Activated CD4-positive, CD25-positive, alpha-beta regulatory T cell (primary cell): Measurements from ENCODE around the gene ACBD3.
A peak's percentile ranks its signal among the peaks of the same experiment; 100 is the strongest.

ENCODE experiments used
- DNase-seq, 4 experiments: peaks; one replicate each; lab custom pipeline; 2025; lab: John Stamatoyannopoulos, UW

ACBD3 gene

GRCh38 chr1:226134170-226135058 lies 52.1 kb downstream of the ACBD3 start:
- DNase-seq = no peak

GRCh38 chr1:226133504-226134123 lies 52.9 kb downstream of the ACBD3 start:
- no peak for DNase-seq

DNA sequence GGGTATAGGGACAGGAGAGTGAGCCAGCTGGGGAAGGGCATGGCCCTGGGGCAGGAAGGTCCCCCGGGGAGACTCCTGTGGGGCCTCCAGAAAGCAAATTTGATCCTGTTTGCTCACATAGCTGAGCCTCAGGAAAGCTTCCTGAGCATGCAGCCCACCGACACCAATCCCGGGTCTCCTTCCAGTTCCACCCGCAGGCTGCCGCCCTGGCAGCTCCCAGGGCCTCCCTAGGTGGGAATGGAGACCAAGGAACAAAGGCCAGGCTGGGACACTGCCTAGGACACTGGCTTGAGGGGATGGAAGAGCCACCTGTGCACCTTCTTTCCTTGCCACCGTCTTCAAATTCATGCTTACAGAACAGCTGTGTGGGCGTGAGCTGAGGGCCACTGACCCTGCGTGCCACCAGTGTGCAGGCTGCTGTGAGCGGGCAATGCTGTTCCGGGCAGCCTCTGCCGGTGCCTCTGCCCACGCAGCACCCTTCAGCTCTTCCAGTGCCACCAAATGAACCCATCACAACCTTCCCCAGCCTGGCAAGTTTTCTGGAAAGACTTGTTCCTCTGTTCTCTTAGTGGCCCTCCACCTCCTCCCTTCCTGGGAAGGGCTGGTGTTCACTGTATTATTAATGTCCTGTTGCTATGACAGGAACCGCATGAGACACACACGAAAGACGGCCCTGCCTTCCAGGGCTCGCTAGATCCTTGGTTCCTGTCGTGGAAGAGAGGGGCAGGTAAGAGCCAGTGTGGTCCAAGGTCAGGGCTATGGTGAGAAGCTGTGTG lies 53.6 kb downstream of the ACBD3 start:
- DNase-seq = no peak

DNA sequence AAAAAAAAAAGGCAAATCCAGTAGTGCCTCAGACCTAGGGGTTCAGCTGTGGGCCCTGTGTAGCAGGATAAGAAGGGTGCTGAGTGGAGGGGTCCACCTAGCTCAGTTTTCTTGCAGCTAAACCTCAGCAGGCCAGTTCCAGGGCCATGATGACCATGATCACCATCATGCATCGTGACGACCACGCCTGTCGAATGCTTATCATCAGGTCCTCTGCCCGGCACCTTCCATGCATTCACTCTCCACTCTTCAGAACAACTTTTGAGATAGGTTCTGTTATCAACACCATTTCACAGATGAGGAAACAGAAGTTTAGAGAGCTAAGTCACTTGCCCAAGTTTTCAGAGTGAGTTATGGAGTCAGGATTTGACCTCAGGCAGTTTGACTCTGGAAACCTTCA lies 54.9 kb downstream of the ACBD3 start:
- no peak for DNase-seq

GRCh38 chr1:226129230-226129629 lies 57.3 kb downstream of the ACBD3 start:
- DNase-seq = no peak

GRCh38 chr1:226128487-226129075 lies 58.0 kb downstream of the ACBD3 start:
- no peak for DNase-seq

- no peak for DNase-seq
Observed at GRCh38 chr1:226126824-226127569, 59.5 kb downstream of the ACBD3 start.

DNA sequence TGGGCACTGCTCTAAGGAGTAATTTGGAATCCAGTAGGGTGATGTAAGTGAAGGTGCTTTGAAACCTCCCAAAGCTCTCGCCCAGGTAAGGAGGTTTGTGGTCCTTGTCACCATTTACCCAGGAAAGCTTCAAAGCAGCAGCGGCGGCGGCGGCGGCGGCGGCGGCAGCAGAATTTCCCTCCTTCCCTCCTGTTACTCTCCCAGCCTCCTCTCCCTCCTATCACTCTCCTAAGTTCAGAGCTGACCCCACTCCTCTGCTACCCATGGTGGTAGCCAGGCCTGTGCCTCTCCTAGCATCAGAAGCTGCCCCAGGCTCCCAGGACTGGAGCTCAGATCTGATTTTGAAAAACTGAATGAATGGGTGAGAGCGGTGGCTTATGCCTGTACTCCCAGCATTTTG lies 60.7 kb downstream of the ACBD3 start:
- DNase-seq = no peak

DNA sequence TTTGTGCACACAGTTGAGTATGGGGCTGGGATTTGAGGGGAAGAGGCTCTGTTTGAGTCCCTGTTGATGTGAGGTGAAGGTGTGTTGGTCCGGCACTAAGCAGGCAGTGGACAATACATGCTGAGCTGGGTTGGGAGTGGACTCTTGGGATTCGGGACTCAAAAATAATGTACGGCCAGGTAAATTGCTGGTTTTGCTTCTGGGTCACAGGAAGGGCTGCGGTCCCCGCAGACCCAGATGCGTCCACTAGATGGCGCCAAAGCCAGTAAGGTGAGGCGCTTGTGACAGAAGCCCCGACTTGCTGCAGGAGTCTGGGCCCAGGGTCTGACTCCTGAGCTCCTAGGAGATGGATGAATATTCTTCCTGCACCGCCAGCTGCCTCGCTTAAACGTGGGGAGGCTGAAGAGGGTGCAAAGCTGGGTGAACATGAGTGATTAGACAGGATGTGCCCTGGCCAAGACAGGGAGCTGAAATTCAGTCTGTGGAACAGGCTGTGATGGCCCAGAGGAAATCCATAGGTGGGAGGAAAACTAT lies 61.4 kb downstream of the ACBD3 start:
- DNase-seq = peak; percentile 69 to 91 (median 82)

DNA sequence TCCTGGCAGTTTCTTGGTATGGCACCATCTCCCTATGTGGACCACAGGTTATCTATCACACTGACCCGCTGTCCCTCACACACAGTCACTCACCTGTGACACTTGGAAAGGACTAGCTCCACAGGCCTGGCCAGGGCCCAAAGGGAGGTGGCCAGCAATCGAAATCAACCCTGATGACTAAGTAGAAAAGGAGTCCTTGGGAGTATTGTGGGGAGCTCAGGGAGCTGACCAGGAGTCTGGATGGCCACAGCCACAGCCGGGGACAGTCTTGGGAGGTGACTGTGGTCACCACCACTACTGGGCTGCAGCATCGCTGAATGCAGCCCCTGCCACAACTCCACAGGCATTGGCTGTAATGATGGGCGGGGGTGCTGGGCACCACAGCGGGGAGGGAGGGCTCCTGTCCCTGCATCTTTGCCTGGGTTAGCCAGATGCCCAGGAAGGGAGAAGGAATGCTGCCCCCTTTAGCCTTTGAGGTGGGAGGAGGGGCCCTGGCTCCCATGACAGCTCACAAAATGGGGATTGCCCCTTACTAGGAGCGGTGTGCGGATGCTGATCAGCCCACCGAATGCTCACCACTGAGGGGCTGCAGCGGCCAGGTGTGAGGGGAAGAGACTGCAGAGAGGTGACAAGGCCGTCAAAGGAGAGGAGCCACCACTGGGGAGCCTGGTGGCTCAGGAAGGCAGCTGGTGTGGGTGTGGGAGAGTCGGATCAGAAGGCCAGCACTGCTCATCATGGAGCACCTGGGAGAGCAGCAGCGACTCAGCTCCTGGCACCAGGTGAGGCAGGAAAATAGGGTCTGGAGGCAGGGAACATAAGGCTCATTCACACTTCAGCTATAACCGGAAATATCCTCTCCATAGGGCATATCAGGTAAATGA lies 62.7 kb downstream of the ACBD3 start:
- no peak for DNase-seq

GRCh38 chr1:226123212-226123560 lies 63.4 kb downstream of the ACBD3 start:
- DNase-seq = no peak

GRCh38 chr1:226121587-226122400 lies 64.7 kb downstream of the ACBD3 start:
- DNase-seq = peak; percentile 56 to 71 (median 62)

DNA sequence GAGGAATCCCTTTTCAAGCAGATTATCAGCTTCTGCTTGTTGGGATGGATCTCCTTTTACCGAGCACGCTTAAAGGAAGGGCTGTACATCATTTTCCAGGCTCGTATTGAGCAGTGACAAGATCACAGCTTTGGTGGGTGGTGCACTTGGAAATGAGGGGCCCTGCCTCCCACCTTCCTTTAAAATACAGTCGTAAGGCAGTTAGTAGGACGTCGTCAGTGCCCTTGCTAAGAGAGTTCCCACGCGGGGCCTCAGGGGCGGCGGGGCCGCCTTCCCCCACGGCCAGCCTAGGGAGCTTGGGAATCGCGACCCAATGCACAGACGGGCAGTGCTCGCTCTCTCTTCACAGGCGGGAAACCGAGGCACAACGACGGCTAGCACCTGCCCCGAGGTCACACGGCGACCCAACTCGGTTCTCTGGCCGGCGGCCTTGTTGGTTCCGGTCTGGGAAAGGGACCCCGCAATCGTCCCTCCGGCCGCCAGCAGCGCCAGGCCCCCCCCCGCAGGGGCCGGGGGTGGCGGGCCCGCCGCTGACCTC lies 65.4 kb downstream of the ACBD3 start:
- DNase-seq = no peak

DNA sequence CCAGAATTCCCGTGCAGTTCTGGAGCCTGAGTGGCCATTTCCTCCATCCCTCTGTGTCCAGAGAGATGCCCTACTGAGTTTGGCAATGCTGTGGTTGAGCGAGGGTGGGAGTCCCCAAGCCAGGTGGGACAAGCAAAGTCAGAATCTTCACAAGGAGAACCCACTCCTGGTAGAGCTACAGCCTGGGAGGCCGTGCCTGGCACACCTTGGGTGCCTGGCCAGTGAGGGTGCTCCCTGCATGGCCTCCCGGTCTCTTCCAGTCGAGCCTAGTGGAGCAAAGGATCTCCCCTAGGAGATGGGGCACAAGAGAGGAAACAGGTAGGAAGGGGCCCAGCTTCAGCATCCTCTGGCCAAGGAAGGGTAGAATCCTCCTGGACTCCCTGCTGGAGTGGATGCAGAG lies 66.1 kb downstream of the ACBD3 start:
- DNase-seq = no peak

- DNase-seq = no peak
Observed at GRCh38 chr1:226119169-226119568, 67.4 kb downstream of the ACBD3 start.

- DNase-seq = no peak
Observed at GRCh38 chr1:226118357-226118756, 68.2 kb downstream of the ACBD3 start.

GRCh38 chr1:226117330-226117729 lies 69.2 kb downstream of the ACBD3 start:
- no peak for DNase-seq

- no peak for DNase-seq
Observed at GRCh38 chr1:226116673-226117072, 69.9 kb downstream of the ACBD3 start.

- DNase-seq = no peak
Observed at GRCh38 chr1:226112626-226113025, 73.9 kb downstream of the ACBD3 start.
